K562 (cell line): ENCODE data around the gene SAMD10. TPM values are rescaled to one million over a fixed set of nuclear protein-coding genes. Genes with fewer than 3 reads are reported as not detected.

Experiments
- ATAC-seq: fragments of 200-7000 bp; cut with Tn5 transposase; 3 replicates; pipeline ENCODE4 v1.9.1; 2020; ENCODE audit warnings: moderate library complexity
- BruUV-seq: library from RNA; stranded (reverse); fragments of 400-500 nt; replicated peaks from 2 replicates; lab custom pipeline; 2021; lab: Mats Ljungman, UMichigan
- CTCF ChIA-PET: fragments of 300-600 bp; formaldehyde crosslinking; extraction: SDS; loops from one replicate; lab custom pipeline; 2021; ENCODE audit warnings: low intra/inter-chr PET ratio; lab: Yijun Ruan, JAX
- POLR2A ChIA-PET: fragments of 300-600, 350-650 bp; sonication (Branson Sonifier 250); formaldehyde crosslinking; extraction: SDS; loops from one replicate; lab custom pipeline; 2021; ENCODE audit warnings: antibody characterized with exemption, inconsistent platforms; lab: Yijun Ruan, JAX
- DNase-seq, 4 experiments: peaks; one replicate each; pipeline versions ENCODE4 v3.0.0 to v3.0.0-alpha.2; 2011 to 2018; ENCODE audit warnings: low spot score in 3 of 4, mixed read lengths in 3 of 4; ENCODE audit errors: extremely low read depth in 1 of 4
- FAIRE-seq: peaks from 2 replicates; lab custom pipeline; 2011; peaks lifted over from hg19 to GRCh38; lab: Jason Lieb, UNC
- H2AFZ ChIP-seq: 2 replicates; pipeline ENCODE4 v1.6.0; 2011; ENCODE audit warnings: low read depth, low read length, control low read depth, inconsistent platforms
- H3K27ac ChIP-seq: fragments of 200-600 bp; 3 replicates; pipeline ENCODE4 v1.8.0; 2011; ENCODE audit warnings: low read depth, mild to moderate bottlenecking, control low read depth, inconsistent platforms, low read length, moderate library complexity, mixed read lengths; ENCODE audit errors: extremely low read depth
- H3K27me3 ChIP-seq, 2 experiments: fragments of 300-600 bp in 1 of 2; 2 replicates in 1 of 2; 3 replicates in 1 of 2; pipeline versions ENCODE4 v1.6.0 to v1.8.0; 2011; ENCODE audit warnings: inconsistent platforms in 2 of 2, low read length in 2 of 2, mild to moderate bottlenecking in 1 of 2, mixed read lengths in 1 of 2, moderate library complexity in 1 of 2; ENCODE audit not compliant: control insufficient read depth in 2 of 2, insufficient read depth in 2 of 2
- H3K36me3 ChIP-seq: fragments of 300-600 bp; 3 replicates; pipeline ENCODE4 v1.8.0; 2011; ENCODE audit warnings: mild to moderate bottlenecking, low read length, inconsistent platforms; ENCODE audit not compliant: control insufficient read depth, insufficient read depth
- H3K4me1 ChIP-seq, 2 experiments: fragments of 200-600 bp in 1 of 2; replicated peaks in 1 of 2; 2 replicates in 1 of 2; 3 replicates in 1 of 2; pipeline versions ENCODE4 v1.5.1 to v1.8.0; 2011; ENCODE audit warnings: inconsistent platforms in 2 of 2, low read length in 2 of 2, mild to moderate bottlenecking in 1 of 2, mixed read lengths in 1 of 2, moderate library complexity in 1 of 2; ENCODE audit not compliant: control insufficient read depth in 2 of 2, insufficient read depth in 2 of 2
- H3K4me2 ChIP-seq: 2 replicates; pipeline ENCODE4 v1.6.1; 2011; ENCODE audit warnings: low read length, control low read depth, inconsistent platforms, mixed read lengths; ENCODE audit not compliant: insufficient read depth
- H3K4me3 ChIP-seq: fragments of 200-600 bp; sonication (generic), shearing (Covaris generic); 2 replicates; pipeline ENCODE4 v1.5.1; 2016; ENCODE audit warnings: control low read depth, inconsistent platforms
- H3K79me2 ChIP-seq: fragments of 200-600 bp; 3 replicates; pipeline ENCODE4 v1.8.0; 2011; ENCODE audit warnings: low read length, inconsistent platforms; ENCODE audit not compliant: control insufficient read depth, insufficient read depth
- H3K9ac ChIP-seq, 2 experiments: 2 replicates each; pipeline versions ENCODE4 v1.6.0 to v1.6.1; 2011; ENCODE audit warnings: low read depth in 2 of 2, low read length in 2 of 2, control low read depth in 1 of 2, inconsistent platforms in 1 of 2, mild to moderate bottlenecking in 1 of 2, mixed read lengths in 1 of 2; ENCODE audit not compliant: insufficient read depth in 1 of 2
- H3K9me1 ChIP-seq: one replicate; pipeline ENCODE4 v1.6.0; 2011; ENCODE audit warnings: inconsistent platforms, mild to moderate bottlenecking, low read length, moderate library complexity; ENCODE audit not compliant: control insufficient read depth, insufficient read depth
- H3K9me3 ChIP-seq: replicated peaks from 2 replicates; pipeline ENCODE4 v1.5.1; 2011; ENCODE audit warnings: low read depth, low read length, inconsistent platforms; ENCODE audit not compliant: control insufficient read depth, insufficient read depth
- H4K20me1 ChIP-seq: replicated peaks from 2 replicates; pipeline ENCODE4 v1.6.1; 2011; ENCODE audit warnings: low read length, inconsistent platforms, mixed read lengths; ENCODE audit not compliant: control insufficient read depth, insufficient read depth
- ELF2 ChIP-seq: fragments of 250-450 bp; sonication (Bioruptor Pico); IDR thresholded peaks from 2 replicates; pipeline ENCODE4 v1.5.0; 2021; ENCODE audit warnings: mild to moderate bottlenecking
- FOS ChIP-seq: IDR thresholded peaks from 3 replicates; pipeline ENCODE4 v1.6.1; 2011; ENCODE audit not compliant: insufficient read length; ENCODE audit errors: extremely low read depth
- FOXA3 ChIP-seq, 2 experiments: fragments of 450-650 bp in 1 of 2; sonication (generic) in 1 of 2; formaldehyde crosslinking; IDR thresholded peaks in 1 of 2; conservative IDR thresholded peaks in 1 of 2; 2 replicates each; pipeline versions ENCODE4 v1.4.0 to v1.8.0; 2020 to 2022; ENCODE audit warnings: mild to moderate bottlenecking in 2 of 2, missing genetic modification reagents in 1 of 2
- HMGN3 ChIP-seq: IDR thresholded peaks from 2 replicates; pipeline ENCODE4 v1.6.1; 2011; ENCODE audit warnings: borderline replicate concordance, low read depth, mild to moderate bottlenecking, mixed read lengths, low read length; ENCODE audit not compliant: insufficient read length; ENCODE audit errors: extremely low read depth
- KDM1A ChIP-seq, 2 experiments: fragments of 450-650 bp; IDR thresholded peaks; 2 replicates each; pipeline ENCODE4 v1.6.1; 2016; ENCODE audit warnings: mild to moderate bottlenecking in 2 of 2
- MAFF ChIP-seq: IDR thresholded peaks from 2 replicates; pipeline ENCODE4 v1.6.1; 2012; ENCODE audit warnings: low read length, improper control_type of control experiment
- MITF ChIP-seq: IDR thresholded peaks from 2 replicates; pipeline ENCODE4 v1.6.1; 2014; ENCODE audit warnings: antibody characterized with exemption
- MTA2 ChIP-seq: fragments of 450-650 bp; IDR thresholded peaks from 2 replicates; pipeline ENCODE4 v1.6.1; 2016; ENCODE audit warnings: low read depth
- SUPT5H ChIP-seq: fragments of 450-650 bp; IDR thresholded peaks from 2 replicates; pipeline ENCODE4 v1.6.1; 2016
- USF1 ChIP-seq: sonication (generic); formaldehyde crosslinking; IDR thresholded peaks from 2 replicates; pipeline ENCODE4 v1.9.0; 2022; ENCODE audit warnings: mild to moderate bottlenecking, missing genetic modification reagents
- WHSC1 ChIP-seq: IDR thresholded peaks from one replicate; pipeline ENCODE4 v1.6.1; 2012; ENCODE audit warnings: low read length, control low read depth, inconsistent platforms
- ZBED1 ChIP-seq: IDR thresholded peaks from 2 replicates; pipeline ENCODE4 v1.6.1; 2014
- ZNF24 ChIP-seq: fragments of 450-650 bp; IDR thresholded peaks from 2 replicates; pipeline ENCODE4 v1.6.1; 2016
- ZNF431 ChIP-seq: sonication (generic); formaldehyde crosslinking; IDR thresholded peaks from 2 replicates; pipeline ENCODE4 v1.8.0; 2022; ENCODE audit warnings: mild to moderate bottlenecking, missing genetic modification reagents
- ZNF584 ChIP-seq: fragments of 200-800 bp; sonication (Bioruptor generic); IDR thresholded peaks from 2 replicates; pipeline ENCODE4 v1.6.1; 2016; ENCODE audit warnings: low read depth, mild to moderate bottlenecking, missing genetic modification characterization, missing compliant biosample characterization
- ZNF717 ChIP-seq: fragments of 250-450 bp; sonication (Bioruptor Pico); IDR thresholded peaks from 2 replicates; pipeline ENCODE4 v1.5.0; 2021
- WGBS: fragments of 100-300 bp; shearing (Covaris generic); methylation state at CpG from one replicate; pipeline ENCODE4 v1.1.6; 2016; ENCODE audit warnings: low coverage, mixed read lengths; ENCODE audit not compliant: insufficient coverage; ENCODE audit errors: missing lambda C conversion rate; 5-methylcytosine and 5-hydroxymethylcytosine counted together
- in situ Hi-C: fragments of 300-500 bp; cut with MboI; formaldehyde crosslinking; loops from 4 replicates; pipeline ENCODE4 v1.15.0; 2018; ENCODE audit warnings: inconsistent platforms, mixed read lengths
- intact Hi-C: fragments of 100-400 bp; cut with micrococcal nuclease; formaldehyde crosslinking; loops from 2 replicates; pipeline ENCODE4 v1.14.2; 2022
- polyA plus RNA-seq, 8 experiments: library from polyadenylated mRNA; depleted of rRNA in 4 of 8; stranded (reverse) in 5 of 8; unstranded in 3 of 8; fragments of >200 nt; fragmentation: Nextera tagmentation in 2 of 8; fragmentation: Illumina TruSeq in 1 of 8; extraction: Ambion mirVana in 2 of 8; extraction: Trizol in 1 of 8; gene quantifications; 2 replicates each; pipeline versions ENCODE4 v1.2.1 to v1.2.3, GENCODE V29; 2011 to 2014; ENCODE audit warnings: inconsistent platforms in 1 of 8, missing spikeins in 1 of 8
- total RNA-seq, 7 experiments: library from RNA; depleted of rRNA in 6 of 7; stranded (reverse); fragments of >200 nt in 6 of 7; fragmentation: Illumina TruSeq in 2 of 7; extraction: Trizol in 2 of 7; gene quantifications; 2 replicates each; pipeline versions ENCODE4 v1.2.1 to v1.2.3, GENCODE V29; 2011 to 2021; ENCODE audit warnings: low replicate concordance in 1 of 7
- TF ChIP-seq, protein P1 (sequence below): IDR thresholded peaks from 2 replicates; pipeline ENCODE4 v1.6.1; 2012; ENCODE audit warnings: low read depth, low read length, improper control_type of control experiment, borderline replicate concordance
- TF ChIP-seq, protein P2 (sequence below): IDR thresholded peaks from 3 replicates; pipeline ENCODE4 v1.6.1; 2011; ENCODE audit warnings: borderline replicate concordance, mild to moderate bottlenecking; ENCODE audit not compliant: insufficient read length, insufficient read depth

Gene SAMD10
- total and polyA plus RNA-seq, 9 of the 15 experiments (the other 6 are each of a cell fraction or from before 2014, with no cell fraction given): 0.37 to 15.2 (median 4.8) TPM

DNA sequence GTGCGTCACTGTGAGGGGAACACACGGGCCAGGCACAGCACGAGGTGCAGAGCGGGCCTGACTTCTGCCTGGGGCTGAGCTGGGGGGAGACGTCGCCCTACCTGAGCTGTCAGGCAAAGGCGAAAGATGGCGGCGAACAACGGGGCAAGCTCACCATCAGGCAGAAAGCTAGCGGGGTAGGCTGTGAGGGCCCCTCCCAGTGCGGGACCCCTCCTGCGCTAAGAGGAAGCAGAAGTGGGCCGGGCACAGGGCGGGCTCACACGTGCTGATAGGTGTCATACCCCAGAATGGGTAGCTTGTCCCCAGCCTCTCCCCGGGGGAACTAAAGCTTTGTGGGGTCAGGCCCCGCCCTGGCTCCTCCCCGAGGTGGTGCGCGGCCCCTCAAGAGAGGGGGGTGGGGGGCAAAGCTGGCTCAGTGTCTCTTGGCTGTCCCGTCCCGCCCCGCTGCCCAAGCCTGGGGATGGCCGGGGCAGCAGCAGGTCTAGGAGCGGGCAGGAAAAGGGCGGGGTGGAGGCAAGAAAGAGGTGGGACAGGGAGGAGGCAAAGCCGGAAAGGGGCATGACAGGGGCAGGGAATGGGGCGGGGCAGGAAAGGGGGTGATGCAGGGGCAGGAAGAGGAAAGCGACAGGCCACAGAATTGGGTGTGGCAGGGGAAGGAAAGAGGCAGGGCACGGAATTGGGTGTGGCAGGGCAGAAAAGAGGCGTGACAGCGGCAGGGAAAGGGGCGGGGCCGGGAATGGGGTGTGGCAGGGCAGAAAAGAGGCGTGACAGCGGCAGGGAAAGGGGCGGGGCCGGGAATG is 38.0 kb downstream of the SAMD10 start:
- peak overlapping the region; percentile 73; the same call in 2 of the 3 replicates for H3K27ac ChIP-seq
- 53% methylated on average over 23 of the region's 39 CpGs for WGBS
- H3K9me1 ChIP-seq: peaks cover 5% of the 10 kb centered on the region
- H3K79me2 ChIP-seq: peaks cover 22% of the 10 kb centered on the region
- CTCF ChIA-PET: no interaction called here
- H3K9ac ChIP-seq: peak overlapping the region in 1 of 2 experiments; percentile 86; a peak in 2 of 4 replicates
- FAIRE-seq (peak; percentile 82), ATAC-seq (peak; percentile 96), DNase-seq (peak; percentile 89 to 93 (median 91))
- no TSS peak for BruUV-seq
- H3K4me3 ChIP-seq: peak overlapping the region; percentile 23; the same call in 1 of the 2 replicates
- peaks cover 77% of the 10 kb centered on the region; the same call in 2 of the 3 replicates for H3K36me3 ChIP-seq
- intact Hi-C loops: no loop called here
- H3K4me1 ChIP-seq: peaks cover 8 to 72% of the 10 kb centered on the region in 2 experiments; a peak in 3 of 5 replicates
- H3K4me2 ChIP-seq: peak overlapping the region; percentile 58
- peaks cover 27% of the 10 kb centered on the region for H4K20me1 ChIP-seq
- POLR2A ChIA-PET: interaction anchor here (1.2 kb wide), 1 partner anchor 15 kb away, joined by 4 read pairs; the partner anchor contains the start of gene UCKL1
- H2AFZ ChIP-seq: no peak overlapping the region
- H3K9me3 ChIP-seq: no peaks in the 10 kb centered on the region; the same call in 1 of the 2 replicates
- in situ Hi-C loops: no loop called here
- H3K27me3 ChIP-seq: no peaks in the 10 kb centered on the region
- no peak for TF ChIP-seq MTA2
- TF ChIP-seq WHSC1: no peak
- TF ChIP-seq, protein P1, sequence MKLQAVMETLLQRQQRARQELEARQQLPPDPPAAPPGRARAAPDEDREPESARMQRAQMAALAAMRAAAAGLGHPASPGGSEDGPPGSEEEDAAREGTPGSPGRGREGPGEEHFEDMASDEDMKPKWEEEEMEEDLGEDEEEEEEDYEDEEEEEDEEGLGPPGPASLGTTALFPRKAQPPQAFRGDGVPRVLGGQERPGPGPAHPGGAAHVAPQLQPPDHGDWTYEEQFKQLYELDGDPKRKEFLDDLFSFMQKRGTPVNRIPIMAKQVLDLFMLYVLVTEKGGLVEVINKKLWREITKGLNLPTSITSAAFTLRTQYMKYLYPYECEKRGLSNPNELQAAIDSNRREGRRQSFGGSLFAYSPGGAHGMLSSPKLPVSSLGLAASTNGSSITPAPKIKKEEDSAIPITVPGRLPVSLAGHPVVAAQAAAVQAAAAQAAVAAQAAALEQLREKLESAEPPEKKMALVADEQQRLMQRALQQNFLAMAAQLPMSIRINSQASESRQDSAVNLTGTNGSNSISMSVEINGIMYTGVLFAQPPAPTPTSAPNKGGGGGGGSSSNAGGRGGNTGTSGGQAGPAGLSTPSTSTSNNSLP: no peak
- no peak for TF ChIP-seq FOXA3 (CRISPR knock-in tag; conservative IDR thresholded peaks at IDR 0.05 in 1 of 2, IDR thresholded peaks at IDR 0.05 in 1 of 2)
- peak; percentile 74 for TF ChIP-seq SUPT5H
- no peak for TF ChIP-seq ZNF584 (CRISPR knock-in tag)
- TF ChIP-seq ELF2 (CRISPR knock-in tag): no peak
- no peak for TF ChIP-seq ZNF717 (CRISPR knock-in tag)
- TF ChIP-seq ZBED1: no peak
- TF ChIP-seq, protein P2, sequence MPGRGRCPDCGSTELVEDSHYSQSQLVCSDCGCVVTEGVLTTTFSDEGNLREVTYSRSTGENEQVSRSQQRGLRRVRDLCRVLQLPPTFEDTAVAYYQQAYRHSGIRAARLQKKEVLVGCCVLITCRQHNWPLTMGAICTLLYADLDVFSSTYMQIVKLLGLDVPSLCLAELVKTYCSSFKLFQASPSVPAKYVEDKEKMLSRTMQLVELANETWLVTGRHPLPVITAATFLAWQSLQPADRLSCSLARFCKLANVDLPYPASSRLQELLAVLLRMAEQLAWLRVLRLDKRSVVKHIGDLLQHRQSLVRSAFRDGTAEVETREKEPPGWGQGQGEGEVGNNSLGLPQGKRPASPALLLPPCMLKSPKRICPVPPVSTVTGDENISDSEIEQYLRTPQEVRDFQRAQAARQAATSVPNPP: no peak
- no peak for TF ChIP-seq FOS
- peak; percentile 14 for TF ChIP-seq HMGN3
- TF ChIP-seq MITF: no peak
- no peak for TF ChIP-seq USF1
- no peak for TF ChIP-seq ZNF431 (CRISPR knock-in tag)
- no peak for TF ChIP-seq KDM1A (IDR thresholded peaks at IDR 0.05)
- TF ChIP-seq ZNF24: no peak
- TF ChIP-seq MAFF: no peak
